ENCODE data around the gene PDS5B. TPM values are rescaled to one million over a fixed set of nuclear protein-coding genes. Genes with fewer than 3 reads are reported as not detected.

Gene PDS5B
- total RNA-seq, 1 experiment from 2014 or later = 26.5 TPM

DNA sequence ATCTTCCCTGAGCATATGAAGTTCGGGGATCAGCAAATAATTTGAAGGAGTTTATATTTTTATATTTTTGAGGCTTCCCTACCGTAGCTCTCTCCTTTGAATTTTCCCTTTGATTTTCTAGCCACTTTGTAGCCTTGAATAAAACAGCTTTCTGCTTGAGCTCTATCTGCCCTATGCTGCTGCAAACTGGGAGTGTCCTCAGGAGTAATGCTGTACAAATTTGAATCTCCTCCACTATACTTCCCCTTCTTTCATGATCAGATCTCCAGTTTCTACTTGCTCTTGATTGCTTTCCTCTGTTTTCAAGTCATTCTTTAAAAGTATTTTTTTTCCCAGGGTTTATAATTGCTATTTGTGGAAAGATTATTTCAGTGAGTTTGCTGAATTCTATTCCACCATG, 14.6 kb downstream of the PDS5B start:
- H2AFZ ChIP-seq (ENCODE audit: low read depth, low read length, poor library complexity, severe bottlenecking) = no peak overlapping the region
- H3K4me3 ChIP-seq (replicated peaks in 1 of 2; ENCODE audit: low read depth in 1 of 2, low read length in 2 of 2) = no peak overlapping the region
- H3K27me3 ChIP-seq (ENCODE audit: insufficient read depth, low read length) = no peaks in the 10 kb centered on the region
- H4K20me1 ChIP-seq (ENCODE audit: insufficient read depth) = 0 out of 2 replicates have a peak, but pooled peaks cover 7% of the 10 kb centered on the region
- H3K79me2 ChIP-seq (ENCODE audit: insufficient read depth, low read length) = peaks cover 85% of the 10 kb centered on the region
- H3K36me3 ChIP-seq (ENCODE audit: control insufficient read depth in 1 of 2, insufficient read depth in 2 of 2, low read length in 2 of 2) = no peaks in the 10 kb centered on the region
- no peak overlapping the region for H3K27ac ChIP-seq (ENCODE audit: low read depth, low read length)
- H3K9me3 ChIP-seq (ENCODE audit: control insufficient read depth in 1 of 2, insufficient read depth in 1 of 2, low read depth in 1 of 2, low read length in 2 of 2) = no peaks in the 10 kb centered on the region
- BruUV-seq (replicated peaks) = no TSS peak
- CTCF ChIA-PET = interaction anchor here (0.9 kb wide), 1 partner anchor 20 kb away, joined by 4 read pairs; no protein-coding TSS in a partner anchor
- H3K4me2 ChIP-seq (ENCODE audit: low read length) = no peak overlapping the region
- RAD21 ChIA-PET (ENCODE audit: low non-redundant PET in 1 of 2, low total read pairs in 2 of 2, uncharacterized antibody in 2 of 2, unreplicated experiment in 2 of 2) = no interaction called here
- intact Hi-C loops (cut with micrococcal nuclease) = no loop called here
- TF ChIP-seq FOSL1 (IDR thresholded peaks at IDR 0.05; ENCODE audit: low read depth) = no peak
- TF ChIP-seq, protein P1, sequence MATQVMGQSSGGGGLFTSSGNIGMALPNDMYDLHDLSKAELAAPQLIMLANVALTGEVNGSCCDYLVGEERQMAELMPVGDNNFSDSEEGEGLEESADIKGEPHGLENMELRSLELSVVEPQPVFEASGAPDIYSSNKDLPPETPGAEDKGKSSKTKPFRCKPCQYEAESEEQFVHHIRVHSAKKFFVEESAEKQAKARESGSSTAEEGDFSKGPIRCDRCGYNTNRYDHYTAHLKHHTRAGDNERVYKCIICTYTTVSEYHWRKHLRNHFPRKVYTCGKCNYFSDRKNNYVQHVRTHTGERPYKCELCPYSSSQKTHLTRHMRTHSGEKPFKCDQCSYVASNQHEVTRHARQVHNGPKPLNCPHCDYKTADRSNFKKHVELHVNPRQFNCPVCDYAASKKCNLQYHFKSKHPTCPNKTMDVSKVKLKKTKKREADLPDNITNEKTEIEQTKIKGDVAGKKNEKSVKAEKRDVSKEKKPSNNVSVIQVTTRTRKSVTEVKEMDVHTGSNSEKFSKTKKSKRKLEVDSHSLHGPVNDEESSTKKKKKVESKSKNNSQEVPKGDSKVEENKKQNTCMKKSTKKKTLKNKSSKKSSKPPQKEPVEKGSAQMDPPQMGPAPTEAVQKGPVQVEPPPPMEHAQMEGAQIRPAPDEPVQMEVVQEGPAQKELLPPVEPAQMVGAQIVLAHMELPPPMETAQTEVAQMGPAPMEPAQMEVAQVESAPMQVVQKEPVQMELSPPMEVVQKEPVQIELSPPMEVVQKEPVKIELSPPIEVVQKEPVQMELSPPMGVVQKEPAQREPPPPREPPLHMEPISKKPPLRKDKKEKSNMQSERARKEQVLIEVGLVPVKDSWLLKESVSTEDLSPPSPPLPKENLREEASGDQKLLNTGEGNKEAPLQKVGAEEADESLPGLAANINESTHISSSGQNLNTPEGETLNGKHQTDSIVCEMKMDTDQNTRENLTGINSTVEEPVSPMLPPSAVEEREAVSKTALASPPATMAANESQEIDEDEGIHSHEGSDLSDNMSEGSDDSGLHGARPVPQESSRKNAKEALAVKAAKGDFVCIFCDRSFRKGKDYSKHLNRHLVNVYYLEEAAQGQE (IDR thresholded peaks at IDR 0.05; ENCODE audit: low read depth) = no peak
- TF ChIP-seq ZBTB33 (IDR thresholded peaks at IDR 0.05; ENCODE audit: extremely low read depth, insufficient replicate concordance, low read length) = no peak
- TF ChIP-seq POLR2A (IDR thresholded peaks at IDR 0.05; ENCODE audit: borderline replicate concordance, extremely low read depth, insufficient read depth, insufficient read length) = no peak
- no peak for TF ChIP-seq SP1 (IDR thresholded peaks at IDR 0.05; ENCODE audit: low read depth)
- TF ChIP-seq MAX (IDR thresholded peaks at IDR 0.05) = no peak
- no peak for TF ChIP-seq ZFX (IDR thresholded peaks at IDR 0.05)
- POLR2A ChIA-PET = no interaction called here
- no peaks in the 10 kb centered on the region for H3K9me2 ChIP-seq (ENCODE audit: insufficient read depth)
- DNase-seq (ENCODE audit: low read depth, low spot score) (no peak), ATAC-seq (no peak)
- no peaks in the 10 kb centered on the region for H3K4me1 ChIP-seq (ENCODE audit: control insufficient read depth in 1 of 2, insufficient read depth in 2 of 2, low read length in 2 of 2)
- no peak overlapping the region for H3K9ac ChIP-seq (ENCODE audit: low read length)

Data from HCT116 (cell line).